Fibroblast of pulmonary artery (primary cell): ENCODE measurements around the gene CITED4.

Experiments
- DNase-seq: peaks from one replicate; pipeline ENCODE4 v3.0.0-alpha.2; 2010; ENCODE audit warnings: low read depth
- H3K4me3 ChIP-seq: replicated peaks from 2 replicates; pipeline ENCODE4 v1.5.1; 2011; ENCODE audit warnings: low read depth, mild to moderate bottlenecking, control low read depth, low read length, moderate library complexity
- CTCF ChIP-seq: IDR thresholded peaks from 2 replicates; pipeline ENCODE4 v1.5.1; 2011; ENCODE audit warnings: mild to moderate bottlenecking, control low read depth, low read length, inconsistent platforms; ENCODE audit errors: missing control alignments

Gene CITED4

GRCh38 chr1:40815420-40815819 lies 46.7 kb downstream of the CITED4 start:
- no peak for TF ChIP-seq CTCF

More at GRCh38 chr1:40815420-40815819, 46.7 kb downstream of the CITED4 start:
- no peak overlapping the region for H3K4me3 ChIP-seq
- no peak for DNase-seq
